ENCODE measurements around the gene TMC4. TPM values are rescaled to one million over a fixed set of nuclear protein-coding genes. Genes with fewer than 3 reads are reported as not detected.
"Not testable (repeated sequence)": the region's sequence is repeated elsewhere in the genome, so short reads cannot be mapped to it uniquely, and the experiment has no call there.

TMC4 gene
- total and polyA plus RNA-seq, 2 experiments from 2014 or later, result 40.3 to 94.4 TPM

DNA sequence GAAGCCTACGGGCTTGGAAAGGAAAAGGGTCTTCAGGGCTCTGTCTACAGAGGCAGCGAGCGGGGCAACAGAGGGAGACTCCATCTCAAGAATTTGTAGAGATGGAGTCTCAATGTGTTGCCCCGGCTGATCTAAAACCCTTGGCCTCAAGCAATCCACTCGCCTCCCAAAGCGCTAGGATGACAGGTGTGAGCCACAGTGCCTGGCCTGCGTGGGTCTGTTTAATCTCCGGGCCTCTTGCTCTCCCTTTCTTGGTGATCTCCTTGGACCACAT, 35.8 kb upstream of the TMC4 start:
- Histone ChIP-seq H3K4me2 (peak overlapping the region; percentile 44), H3K9me2 (replicated peaks; ENCODE audit: insufficient read depth) (no peaks in the 10 kb centered on the region), H3K79me2 (peaks cover 61% of the 10 kb centered on the region), H2AFZ (no peak overlapping the region), H3K4me1 (ENCODE audit: insufficient read depth) (peaks cover 53% of the 10 kb centered on the region), H4K20me1 (ENCODE audit: insufficient read depth, poor library complexity, severe bottlenecking) (peaks cover 53% of the 10 kb centered on the region), H3K9me3 (ENCODE audit: low read depth) (no peaks in the 10 kb centered on the region), H3K27me3 (no peaks in the 10 kb centered on the region), H3K36me3 (replicated peaks; ENCODE audit: insufficient read depth, low read depth) (no peaks in the 10 kb centered on the region), H3K27ac (peak overlapping the region; percentile 91), H3K4me3 (no peak overlapping the region)
- TF ChIP-seq, protein P1, sequence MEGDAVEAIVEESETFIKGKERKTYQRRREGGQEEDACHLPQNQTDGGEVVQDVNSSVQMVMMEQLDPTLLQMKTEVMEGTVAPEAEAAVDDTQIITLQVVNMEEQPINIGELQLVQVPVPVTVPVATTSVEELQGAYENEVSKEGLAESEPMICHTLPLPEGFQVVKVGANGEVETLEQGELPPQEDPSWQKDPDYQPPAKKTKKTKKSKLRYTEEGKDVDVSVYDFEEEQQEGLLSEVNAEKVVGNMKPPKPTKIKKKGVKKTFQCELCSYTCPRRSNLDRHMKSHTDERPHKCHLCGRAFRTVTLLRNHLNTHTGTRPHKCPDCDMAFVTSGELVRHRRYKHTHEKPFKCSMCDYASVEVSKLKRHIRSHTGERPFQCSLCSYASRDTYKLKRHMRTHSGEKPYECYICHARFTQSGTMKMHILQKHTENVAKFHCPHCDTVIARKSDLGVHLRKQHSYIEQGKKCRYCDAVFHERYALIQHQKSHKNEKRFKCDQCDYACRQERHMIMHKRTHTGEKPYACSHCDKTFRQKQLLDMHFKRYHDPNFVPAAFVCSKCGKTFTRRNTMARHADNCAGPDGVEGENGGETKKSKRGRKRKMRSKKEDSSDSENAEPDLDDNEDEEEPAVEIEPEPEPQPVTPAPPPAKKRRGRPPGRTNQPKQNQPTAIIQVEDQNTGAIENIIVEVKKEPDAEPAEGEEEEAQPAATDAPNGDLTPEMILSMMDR (IDR thresholded peaks at IDR 0.05; ENCODE audit: poor library complexity), result no peak
- TF ChIP-seq EZH2 (IDR thresholded peaks at IDR 0.05; ENCODE audit: borderline replicate concordance) (no peak), EZH2phosphoT487 (IDR thresholded peaks at IDR 0.05; ENCODE audit: low read depth, severe bottlenecking, unreplicated experiment) (no peak)
- WGBS (ENCODE audit: low lambda C conversion rate, missing lambda C conversion rate), result 79% methylated on average over 8 of the region's 8 CpGs
- DNase-seq (ENCODE audit: low spot score), result no peak

DNA sequence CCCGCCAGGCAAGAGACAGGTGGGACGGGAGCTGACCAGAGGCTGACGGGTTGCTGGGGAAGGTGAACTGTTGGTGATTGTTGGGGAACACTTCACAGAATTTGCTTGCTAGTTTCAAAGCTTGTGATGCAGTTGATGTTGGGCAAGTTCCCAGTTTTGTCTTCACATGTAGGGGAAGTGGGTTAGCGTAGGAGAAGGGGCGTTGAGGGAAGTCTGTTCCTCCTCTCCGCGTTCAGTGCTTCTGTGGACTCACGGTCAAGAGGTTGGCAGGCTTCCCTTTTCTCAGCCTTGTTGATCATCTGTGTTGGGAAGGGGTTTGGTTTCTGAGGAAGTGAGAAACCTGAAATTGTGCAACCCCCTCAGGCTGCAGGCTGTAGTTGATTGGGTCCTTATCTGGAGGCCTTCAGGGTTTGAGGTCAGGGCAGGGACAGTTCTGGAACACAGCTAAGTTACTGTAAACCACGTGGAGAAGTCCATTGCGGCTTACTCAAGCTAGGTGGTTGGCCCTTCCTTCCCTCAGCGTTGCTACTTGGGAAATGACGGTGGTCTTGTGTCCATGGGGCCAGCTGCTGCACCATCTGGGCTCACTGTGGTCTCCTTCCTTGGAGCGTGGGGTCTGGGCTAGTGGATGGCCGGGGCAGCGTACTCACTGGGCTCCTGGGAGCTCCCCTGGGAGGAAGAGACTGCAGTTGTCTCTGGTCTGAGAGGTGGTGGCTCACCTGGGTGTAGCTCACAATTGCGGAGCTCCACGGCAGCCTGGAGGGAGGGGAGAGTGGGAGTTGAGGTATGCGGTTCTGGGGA, 35.2 kb upstream of the TMC4 start:
- peaks cover 57% of the 10 kb centered on the region for H3K4me1 ChIP-seq (ENCODE audit: insufficient read depth)
- peak; percentile 79 for DNase-seq (ENCODE audit: low spot score)

DNA sequence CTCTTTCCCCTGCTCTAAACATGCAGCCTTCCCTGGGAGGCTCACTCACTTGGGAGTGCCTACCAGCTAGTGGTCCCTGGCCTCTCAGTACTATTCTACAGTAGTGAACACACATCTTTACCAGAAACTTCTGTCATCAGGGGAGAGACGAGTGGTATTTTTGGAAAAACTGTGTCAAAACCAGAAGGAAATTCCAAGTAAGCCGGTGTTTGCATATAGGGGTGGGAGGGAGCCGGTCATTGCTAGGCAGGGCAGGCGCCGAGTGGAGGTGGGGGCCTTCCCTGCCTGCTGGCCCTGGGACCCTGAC, 34.7 kb upstream of the TMC4 start:
- WGBS (ENCODE audit: low lambda C conversion rate, missing lambda C conversion rate), result 83% methylated on average over 5 of the region's 5 CpGs
- no peaks in the 10 kb centered on the region for H3K9me3 ChIP-seq (ENCODE audit: low read depth)
- no peaks in the 10 kb centered on the region for H3K9me2 ChIP-seq (replicated peaks; ENCODE audit: insufficient read depth)
- peaks cover 64% of the 10 kb centered on the region for H4K20me1 ChIP-seq (ENCODE audit: insufficient read depth, poor library complexity, severe bottlenecking)
- peak overlapping the region; percentile 91 for H3K27ac ChIP-seq
- no peaks in the 10 kb centered on the region for H3K27me3 ChIP-seq
- TF ChIP-seq, protein P1 (IDR thresholded peaks at IDR 0.05; ENCODE audit: poor library complexity), result no peak
- no peak for TF ChIP-seq EZH2 (IDR thresholded peaks at IDR 0.05; ENCODE audit: borderline replicate concordance)
- TF ChIP-seq EZH2phosphoT487 (IDR thresholded peaks at IDR 0.05; ENCODE audit: low read depth, severe bottlenecking, unreplicated experiment), result no peak
- H2AFZ ChIP-seq, result no peak overlapping the region
- no peak for DNase-seq (ENCODE audit: low spot score)
- H3K4me2 ChIP-seq, result peak overlapping the region; percentile 52
- H3K79me2 ChIP-seq, result peaks cover 62% of the 10 kb centered on the region
- H3K4me3 ChIP-seq, result no peak overlapping the region
- peaks cover 62% of the 10 kb centered on the region for H3K4me1 ChIP-seq (ENCODE audit: insufficient read depth)
- no peaks in the 10 kb centered on the region for H3K36me3 ChIP-seq (replicated peaks; ENCODE audit: insufficient read depth, low read depth)

More for the DNA sequence above, 35.2 kb upstream of the TMC4 start:
- Histone ChIP-seq H3K27ac (peak overlapping the region; percentile 91), H3K9me3 (ENCODE audit: low read depth) (no peaks in the 10 kb centered on the region), H2AFZ (no peak overlapping the region), H3K36me3 (replicated peaks; ENCODE audit: insufficient read depth, low read depth) (no peaks in the 10 kb centered on the region), H3K4me2 (peak overlapping the region; percentile 52), H3K9me2 (replicated peaks; ENCODE audit: insufficient read depth) (no peaks in the 10 kb centered on the region), H3K79me2 (peaks cover 62% of the 10 kb centered on the region), H4K20me1 (ENCODE audit: insufficient read depth, poor library complexity, severe bottlenecking) (peaks cover 59% of the 10 kb centered on the region), H3K27me3 (no peaks in the 10 kb centered on the region), H3K4me3 (no peak overlapping the region)
- no peak for TF ChIP-seq EZH2 (IDR thresholded peaks at IDR 0.05; ENCODE audit: borderline replicate concordance)
- TF ChIP-seq EZH2phosphoT487 (IDR thresholded peaks at IDR 0.05; ENCODE audit: low read depth, severe bottlenecking, unreplicated experiment), result no peak
- TF ChIP-seq, protein P1 (IDR thresholded peaks at IDR 0.05; ENCODE audit: poor library complexity), result no peak
- 81% methylated on average over 18 of the region's 18 CpGs for WGBS (ENCODE audit: low lambda C conversion rate, missing lambda C conversion rate)

DNA sequence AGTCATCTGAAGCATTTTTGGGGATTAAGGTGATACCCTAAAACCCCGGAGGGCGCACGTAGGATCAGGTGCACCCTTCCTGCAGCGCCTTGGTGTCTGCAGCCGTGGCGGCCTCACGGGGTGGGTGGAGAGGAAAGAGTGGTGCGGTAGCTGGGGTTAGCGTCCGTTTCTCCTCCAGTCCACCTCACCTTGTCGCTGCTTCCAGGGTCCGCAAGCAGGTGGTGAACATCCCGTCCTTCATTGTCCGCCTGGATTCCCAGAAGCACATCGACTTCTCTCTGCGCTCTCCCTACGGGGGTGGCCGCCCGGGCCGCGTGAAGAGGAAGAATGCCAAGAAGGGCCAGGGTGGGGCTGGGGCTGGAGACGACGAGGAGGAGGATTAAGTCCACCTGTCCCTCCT, 34.2 kb upstream of the TMC4 start:
- Histone ChIP-seq H4K20me1 (ENCODE audit: insufficient read depth, poor library complexity, severe bottlenecking) (peaks cover 69% of the 10 kb centered on the region), H3K79me2 (peaks cover 62% of the 10 kb centered on the region)
- not testable (repeated sequence) for H3K9me2 ChIP-seq (replicated peaks; ENCODE audit: insufficient read depth)

More for the DNA sequence above, 34.2 kb upstream of the TMC4 start:
- H3K27me3 ChIP-seq; DNase-seq (ENCODE audit: low spot score); H3K36me3 ChIP-seq (replicated peaks; ENCODE audit: insufficient read depth, low read depth); H3K9me3 ChIP-seq (ENCODE audit: low read depth); H3K4me3 ChIP-seq; H3K4me2 ChIP-seq; H2AFZ ChIP-seq: not testable (repeated sequence)
- H3K4me1 ChIP-seq (ENCODE audit: insufficient read depth), result peaks cover 66% of the 10 kb centered on the region
- H3K27ac ChIP-seq, result peak overlapping the region; percentile 91
- WGBS (ENCODE audit: low lambda C conversion rate, missing lambda C conversion rate), result 94% methylated on average over 20 of the region's 23 CpGs

All from hepatocyte (in vitro differentiated cells).